DND-41 (cell line): ENCODE data around the gene XYLT1.

ENCODE experiments used
- ATAC-seq: fragments of 200-7000 bp; cut with Tn5 transposase; 3 replicates; pipeline ENCODE4 v1.9.1; 2021; ENCODE audit warnings: low read depth; ENCODE audit not compliant: insufficient read depth
- DNase-seq: peaks from one replicate; pipeline ENCODE4 v3.0.0-alpha.2; 2020
- H2AFZ ChIP-seq: 2 replicates; pipeline ENCODE4 v1.6.0; 2012; ENCODE audit warnings: low read depth, low read length
- H3K27ac ChIP-seq: 2 replicates; pipeline ENCODE4 v1.5.1; 2012; ENCODE audit warnings: low read length, inconsistent platforms
- H3K27me3 ChIP-seq: fragments of 200-600 bp; sonication (generic); 2 replicates; pipeline ENCODE4 v1.6.0; 2012; ENCODE audit warnings: low read length, mild to moderate bottlenecking, inconsistent platforms; ENCODE audit not compliant: insufficient read depth, poor library complexity
- H3K36me3 ChIP-seq: 2 replicates; pipeline ENCODE4 v1.5.1; 2012; ENCODE audit warnings: low read length, inconsistent platforms; ENCODE audit not compliant: insufficient read depth
- H3K4me1 ChIP-seq: 2 replicates; pipeline ENCODE4 v1.5.1; 2012; ENCODE audit warnings: mild to moderate bottlenecking, low read length; ENCODE audit not compliant: insufficient read depth
- H3K4me2 ChIP-seq: 2 replicates; pipeline ENCODE4 v1.6.0; 2012; ENCODE audit warnings: mild to moderate bottlenecking, moderate library complexity, low read length, inconsistent platforms; ENCODE audit not compliant: insufficient read depth
- H3K4me3 ChIP-seq, 2 experiments: fragments of 200-600 bp in 1 of 2; shearing (Covaris generic) in 1 of 2; 2 replicates each; pipeline ENCODE4 v1.5.1; 2012 to 2016; ENCODE audit warnings: inconsistent platforms in 2 of 2, low read length in 2 of 2, mild to moderate bottlenecking in 2 of 2, low read depth in 1 of 2, moderate library complexity in 1 of 2
- H3K79me2 ChIP-seq: 2 replicates; pipeline ENCODE4 v1.6.0; 2012; ENCODE audit warnings: low read length, inconsistent platforms; ENCODE audit not compliant: insufficient read depth
- H3K9ac ChIP-seq: 2 replicates; pipeline ENCODE4 v1.6.0; 2012; ENCODE audit warnings: low read depth, mild to moderate bottlenecking, inconsistent platforms, low read length, moderate library complexity
- H3K9me3 ChIP-seq: 2 replicates; pipeline ENCODE4 v1.5.1; 2012; ENCODE audit warnings: low read length, moderate library complexity, mild to moderate bottlenecking, inconsistent platforms; ENCODE audit not compliant: insufficient read depth, severe bottlenecking
- H4K20me1 ChIP-seq: 2 replicates; pipeline ENCODE4 v1.6.0; 2012; ENCODE audit warnings: low read length; ENCODE audit not compliant: insufficient read depth
- EZH2 ChIP-seq: IDR thresholded peaks from 3 replicates; pipeline ENCODE4 v1.6.1; 2012; ENCODE audit warnings: borderline replicate concordance, low read depth, mild to moderate bottlenecking, moderate library complexity, low read length, inconsistent platforms; ENCODE audit not compliant: severe bottlenecking
- TF ChIP-seq, protein P1 (sequence below): IDR thresholded peaks from 2 replicates; pipeline ENCODE4 v1.5.1; 2012; ENCODE audit warnings: borderline replicate concordance, low read length, moderate library complexity, mild to moderate bottlenecking; ENCODE audit not compliant: poor library complexity, severe bottlenecking; ENCODE audit errors: extremely low read depth

Gene XYLT1

GRCh38 chr16:17204644-17205043 is 266.1 kb downstream of the XYLT1 start:
- Histone ChIP-seq H3K27me3 (no peaks in the 10 kb centered on the region), H3K9ac (no peak overlapping the region), H3K4me3 (no peak overlapping the region), H3K4me2 (no peak overlapping the region), H3K4me1 (no peaks in the 10 kb centered on the region), H3K36me3 (no peaks in the 10 kb centered on the region), H4K20me1 (no peaks in the 10 kb centered on the region), H3K9me3 (no peaks in the 10 kb centered on the region), H3K27ac (no peak overlapping the region), H2AFZ (no peak overlapping the region), H3K79me2 (no peaks in the 10 kb centered on the region)
- TF ChIP-seq EZH2 = no peak
- TF ChIP-seq, protein P1, sequence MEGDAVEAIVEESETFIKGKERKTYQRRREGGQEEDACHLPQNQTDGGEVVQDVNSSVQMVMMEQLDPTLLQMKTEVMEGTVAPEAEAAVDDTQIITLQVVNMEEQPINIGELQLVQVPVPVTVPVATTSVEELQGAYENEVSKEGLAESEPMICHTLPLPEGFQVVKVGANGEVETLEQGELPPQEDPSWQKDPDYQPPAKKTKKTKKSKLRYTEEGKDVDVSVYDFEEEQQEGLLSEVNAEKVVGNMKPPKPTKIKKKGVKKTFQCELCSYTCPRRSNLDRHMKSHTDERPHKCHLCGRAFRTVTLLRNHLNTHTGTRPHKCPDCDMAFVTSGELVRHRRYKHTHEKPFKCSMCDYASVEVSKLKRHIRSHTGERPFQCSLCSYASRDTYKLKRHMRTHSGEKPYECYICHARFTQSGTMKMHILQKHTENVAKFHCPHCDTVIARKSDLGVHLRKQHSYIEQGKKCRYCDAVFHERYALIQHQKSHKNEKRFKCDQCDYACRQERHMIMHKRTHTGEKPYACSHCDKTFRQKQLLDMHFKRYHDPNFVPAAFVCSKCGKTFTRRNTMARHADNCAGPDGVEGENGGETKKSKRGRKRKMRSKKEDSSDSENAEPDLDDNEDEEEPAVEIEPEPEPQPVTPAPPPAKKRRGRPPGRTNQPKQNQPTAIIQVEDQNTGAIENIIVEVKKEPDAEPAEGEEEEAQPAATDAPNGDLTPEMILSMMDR = no peak
- ATAC-seq = no peak
- DNase-seq = no peak

DNA sequence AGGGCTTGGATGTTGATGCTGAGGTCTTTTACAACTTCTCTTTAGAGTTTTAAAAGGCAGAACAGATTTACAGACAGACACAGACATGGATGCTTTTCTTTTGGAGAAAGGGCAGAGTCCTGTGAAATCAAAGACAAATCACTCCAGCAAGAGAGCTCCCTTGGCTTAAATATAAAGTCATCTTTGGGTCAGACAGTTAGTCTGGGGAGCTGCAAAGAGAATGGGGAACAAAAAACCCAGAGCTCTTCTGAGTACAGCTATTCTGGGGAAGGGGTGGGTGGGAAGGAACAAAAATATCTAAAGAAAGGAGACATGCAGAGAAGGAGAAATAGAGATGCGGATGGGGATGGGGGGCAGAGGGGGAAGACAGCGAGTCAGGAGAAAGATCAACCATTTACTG is 266.6 kb downstream of the XYLT1 start:
- no peaks in the 10 kb centered on the region for H4K20me1 ChIP-seq
- H2AFZ ChIP-seq = no peak overlapping the region
- H3K27ac ChIP-seq = no peak overlapping the region
- no peaks in the 10 kb centered on the region for H3K79me2 ChIP-seq
- TF ChIP-seq, protein P1 = no peak
- no peak for TF ChIP-seq EZH2
- H3K4me2 ChIP-seq = no peak overlapping the region
- ATAC-seq = no peak
- no peaks in the 10 kb centered on the region for H3K27me3 ChIP-seq
- H3K36me3 ChIP-seq = no peaks in the 10 kb centered on the region
- no peaks in the 10 kb centered on the region for H3K4me1 ChIP-seq
- no peaks in the 10 kb centered on the region for H3K9me3 ChIP-seq
- no peak overlapping the region for H3K4me3 ChIP-seq
- no peak for DNase-seq
- no peak overlapping the region for H3K9ac ChIP-seq

- Histone ChIP-seq H2AFZ (no peak overlapping the region), H3K36me3 (no peaks in the 10 kb centered on the region), H3K4me1 (no peaks in the 10 kb centered on the region), H4K20me1 (no peaks in the 10 kb centered on the region), H3K4me2 (no peak overlapping the region), H3K4me3 (no peak overlapping the region), H3K79me2 (no peaks in the 10 kb centered on the region), H3K9ac (no peak overlapping the region), H3K27ac (no peak overlapping the region), H3K9me3 (no peaks in the 10 kb centered on the region), H3K27me3 (no peaks in the 10 kb centered on the region)
- ATAC-seq (no peak), DNase-seq (no peak)
- TF ChIP-seq, protein P1 = no peak
- no peak for TF ChIP-seq EZH2
Measured at GRCh38 chr16:17203424-17203823, 267.3 kb downstream of the XYLT1 start.

GRCh38 chr16:17199135-17199534 is 271.6 kb downstream of the XYLT1 start:
- Histone ChIP-seq H3K4me2 (no peak overlapping the region), H3K4me3 (no peak overlapping the region), H3K27ac (no peak overlapping the region), H4K20me1 (no peaks in the 10 kb centered on the region), H3K36me3 (no peaks in the 10 kb centered on the region), H2AFZ (no peak overlapping the region), H3K9ac (no peak overlapping the region), H3K4me1 (no peaks in the 10 kb centered on the region), H3K9me3 (no peaks in the 10 kb centered on the region), H3K79me2 (no peaks in the 10 kb centered on the region), H3K27me3 (no peaks in the 10 kb centered on the region)
- TF ChIP-seq, protein P1 = no peak
- TF ChIP-seq EZH2 = no peak
- no peak for ATAC-seq
- no peak for DNase-seq
